ENCODE data around the gene RHBDL1.

GRCh38 chr16:693766-694165, 18.3 kb downstream of the RHBDL1 start:
- TF ChIP-seq YY1 (IDR thresholded peaks at IDR 0.05; ENCODE audit: low read depth): 0 out of 2 replicates have a peak, but pooled peaks have one; percentile 17
- TF ChIP-seq TCF12 (IDR thresholded peaks at IDR 0.05; ENCODE audit: low read depth): no peak
- no peak for TF ChIP-seq EGR1 (IDR thresholded peaks at IDR 0.05)
- no peak for TF ChIP-seq EP300 (IDR thresholded peaks at IDR 0.05; ENCODE audit: borderline replicate concordance)
- no peak for TF ChIP-seq ZBTB7A (IDR thresholded peaks at IDR 0.05; ENCODE audit: low read depth)
- TF ChIP-seq, protein P1, sequence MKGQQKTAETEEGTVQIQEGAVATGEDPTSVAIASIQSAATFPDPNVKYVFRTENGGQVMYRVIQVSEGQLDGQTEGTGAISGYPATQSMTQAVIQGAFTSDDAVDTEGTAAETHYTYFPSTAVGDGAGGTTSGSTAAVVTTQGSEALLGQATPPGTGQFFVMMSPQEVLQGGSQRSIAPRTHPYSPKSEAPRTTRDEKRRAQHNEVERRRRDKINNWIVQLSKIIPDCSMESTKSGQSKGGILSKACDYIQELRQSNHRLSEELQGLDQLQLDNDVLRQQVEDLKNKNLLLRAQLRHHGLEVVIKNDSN (IDR thresholded peaks at IDR 0.05): no peak
- no peak for TF ChIP-seq TAF1 (IDR thresholded peaks at IDR 0.05; ENCODE audit: low read depth)
- TF ChIP-seq CREB1 (IDR thresholded peaks at IDR 0.05; ENCODE audit: low read depth): no peak
- TF ChIP-seq CEBPB (IDR thresholded peaks at IDR 0.05): no peak

Measured in Ishikawa (cell line).